ENCODE measurements around the gene ERFL.

GRCh38 chr19:41956621-41957020 is 28.4 kb upstream of the ERFL start:
- TF ChIP-seq YY1 (IDR thresholded peaks at IDR 0.05; ENCODE audit: insufficient read depth, insufficient read length) (no peak), ZNF274 (IDR thresholded peaks at IDR 0.05; ENCODE audit: low read depth, low read length) (no peak), SUZ12 (IDR thresholded peaks at IDR 0.05; ENCODE audit: extremely low read depth, insufficient read depth, insufficient read length) (no peak)

Data from NT2/D1 (cell line).